NCI-H2196 (cell line): ENCODE measurements around the gene TOX3.

Experiments
- DNase-seq: peaks from one replicate; lab custom pipeline; 2025; ENCODE audit not compliant: unreplicated experiment; lab: John Stamatoyannopoulos, UW

The TOX3 gene

DNA sequence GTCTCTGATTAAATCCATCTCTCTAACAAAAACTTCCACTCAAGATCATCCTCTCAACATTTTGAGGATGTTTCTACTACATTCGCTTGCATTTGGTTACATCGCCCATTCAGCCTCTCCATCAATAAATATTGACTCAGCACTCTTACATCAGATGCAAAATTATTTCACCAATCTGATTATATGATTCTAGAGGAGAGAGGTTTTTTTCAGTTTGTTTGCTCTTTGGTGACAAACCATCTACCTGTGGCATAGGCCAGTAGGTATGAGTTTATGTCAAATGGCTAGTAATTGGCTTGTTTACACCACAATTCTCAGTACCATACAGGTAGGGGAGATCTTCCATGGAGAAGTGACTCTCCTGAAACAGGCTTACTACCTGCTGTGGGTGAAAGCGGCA is 52.3 kb downstream of the TOX3 start:
- no peak for DNase-seq

DNA sequence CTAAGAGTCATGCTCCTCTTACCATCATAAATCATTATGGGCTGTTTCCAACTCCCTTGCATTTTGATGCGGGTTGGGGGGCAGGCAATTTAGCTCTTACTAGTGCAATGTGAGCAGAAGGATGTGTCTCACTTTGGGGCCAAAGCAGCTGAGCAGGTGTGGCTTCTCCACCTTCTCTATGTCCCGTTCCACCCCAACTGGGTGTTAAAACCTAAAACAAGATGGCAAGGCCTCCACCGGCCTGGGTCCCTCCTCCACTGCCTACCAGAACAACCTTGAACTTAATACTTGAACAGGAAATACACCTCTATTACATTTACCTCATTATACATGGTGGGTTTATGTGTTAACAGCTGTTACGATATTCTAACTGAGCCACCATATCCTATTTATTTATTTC is 52.8 kb downstream of the TOX3 start:
- no peak for DNase-seq

DNA sequence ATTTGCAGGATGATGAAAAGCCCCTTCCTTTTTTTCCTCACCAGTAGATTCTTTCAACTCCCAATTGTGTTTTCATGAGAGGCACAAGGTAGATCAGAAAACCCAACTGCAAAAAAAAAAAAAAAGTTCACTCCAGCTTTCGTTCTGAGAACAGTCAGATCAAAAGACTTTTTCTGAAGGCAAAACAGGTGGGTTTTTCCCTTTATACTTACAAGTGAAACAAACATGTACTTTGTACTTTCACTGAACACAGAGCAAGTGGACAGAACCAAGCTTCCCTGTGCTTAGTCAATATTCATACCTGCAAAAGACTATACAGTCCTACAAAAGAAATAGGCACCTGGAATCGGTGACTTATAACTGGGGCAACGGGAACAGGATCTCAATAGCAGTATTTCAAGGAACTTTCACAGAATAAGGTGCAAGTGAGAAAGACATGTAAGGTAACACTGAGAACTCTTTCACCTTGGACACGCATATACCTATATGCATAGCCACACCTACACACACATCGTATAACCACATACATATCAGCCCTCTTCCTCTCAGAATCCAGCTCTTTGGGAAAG is 54.1 kb downstream of the TOX3 start:
- DNase-seq, result no peak

DNA sequence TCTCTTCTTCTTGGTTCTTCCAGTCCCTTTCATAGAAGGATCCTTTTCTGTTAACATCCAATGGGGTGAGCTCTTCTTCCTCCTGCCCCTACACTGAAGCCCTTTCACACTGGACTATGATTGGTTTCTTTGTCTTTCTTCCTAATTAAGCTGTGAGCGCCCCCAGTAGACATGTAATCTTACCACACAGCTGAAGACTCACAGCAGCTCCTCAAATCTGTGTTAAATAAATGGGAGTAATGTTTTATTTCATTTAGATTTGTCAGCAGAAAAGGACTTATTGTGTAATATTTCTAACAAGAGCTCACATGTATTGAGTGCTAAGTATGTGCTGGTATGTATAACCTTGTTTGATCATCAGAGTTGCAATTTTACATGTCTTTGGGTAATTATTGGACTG is 55.7 kb downstream of the TOX3 start:
- DNase-seq, result no peak

DNA sequence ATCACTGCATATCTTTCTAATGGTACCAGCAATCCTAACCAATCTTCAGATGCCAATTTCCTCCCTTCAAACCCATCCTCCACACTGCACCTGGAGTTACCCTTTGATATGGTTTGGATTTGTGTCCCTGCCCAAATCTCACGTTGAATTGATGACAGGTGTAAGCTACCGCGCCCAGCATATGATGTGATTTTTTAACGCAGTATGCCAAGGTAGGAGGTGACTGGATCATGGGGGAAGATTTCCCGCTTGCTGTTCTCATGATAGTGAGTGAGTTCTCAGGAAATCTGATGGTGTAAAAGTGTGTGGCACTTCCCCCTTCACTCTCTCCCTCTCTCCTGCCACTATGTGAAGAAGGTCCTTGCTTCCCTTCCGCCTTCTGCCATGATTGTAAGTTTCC is 57.0 kb downstream of the TOX3 start:
- DNase-seq, result no peak

DNA sequence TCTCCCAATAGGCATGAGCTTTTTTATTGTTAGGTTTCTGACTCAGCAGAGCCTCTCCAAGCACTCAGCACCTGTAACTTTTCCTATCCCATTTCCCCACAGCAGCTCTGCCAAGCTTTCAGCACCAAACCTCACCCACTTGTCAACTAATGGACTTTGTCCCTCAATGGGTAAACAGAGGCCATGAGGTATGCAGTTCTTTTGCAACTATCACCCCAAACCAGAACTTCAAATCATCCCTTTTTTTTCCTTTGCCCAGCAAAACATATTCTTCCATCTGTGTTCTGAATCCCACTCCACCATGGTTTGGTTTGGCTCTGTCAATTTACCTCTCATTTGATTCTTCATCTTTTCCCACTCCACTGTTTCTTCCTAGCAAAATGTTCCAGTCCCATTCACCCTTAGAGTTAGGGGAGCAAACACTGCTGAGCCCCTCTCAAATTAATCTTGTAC is 58.1 kb downstream of the TOX3 start:
- no peak for DNase-seq

DNA sequence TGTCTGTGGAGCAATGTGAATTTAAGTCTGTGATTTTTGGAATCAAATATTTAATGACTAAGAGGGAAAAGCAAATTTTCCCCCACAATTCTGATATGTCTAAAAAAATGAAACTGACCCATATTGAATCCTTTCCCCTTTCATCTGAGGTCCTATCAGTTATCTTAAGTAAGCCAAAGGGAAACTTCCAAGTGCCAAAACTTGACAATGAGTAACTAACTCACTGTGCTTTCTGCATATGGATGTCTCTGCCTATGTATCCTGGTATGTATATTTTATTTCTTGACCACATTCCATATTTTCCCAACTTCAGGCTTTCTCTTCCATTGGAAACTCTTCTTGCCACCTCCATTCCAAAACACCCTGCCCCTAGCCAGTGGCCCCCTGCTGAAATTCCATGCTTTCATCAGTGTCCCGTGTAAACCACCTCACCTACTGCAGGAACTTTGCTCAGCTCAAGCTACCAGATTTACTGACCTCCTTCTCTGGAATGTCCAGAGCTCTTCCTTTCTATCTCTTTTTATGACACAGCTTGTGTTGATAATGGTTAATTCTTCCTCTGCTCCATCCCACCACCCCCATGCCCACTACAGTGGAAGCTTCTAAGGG is 59.0 kb downstream of the TOX3 start:
- no peak for DNase-seq

DNA sequence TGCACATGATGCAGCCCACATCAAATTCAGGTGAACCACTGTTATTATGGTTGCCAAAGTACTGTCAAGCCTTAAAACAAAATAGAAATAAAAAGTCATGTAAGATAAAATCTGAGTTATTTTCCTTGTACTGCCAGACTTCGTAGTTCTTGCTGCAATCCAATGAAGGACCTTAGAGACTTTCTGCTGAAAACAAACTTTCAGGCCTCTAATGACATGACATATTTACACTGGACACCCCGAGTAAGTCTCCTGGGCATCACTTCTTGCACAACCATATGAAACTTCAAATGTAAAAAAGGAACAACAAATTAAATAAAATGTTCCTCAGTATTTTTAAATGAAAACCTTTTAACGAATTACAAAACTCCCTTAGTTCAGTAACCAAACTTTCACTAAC is 66.7 kb downstream of the TOX3 start:
- no peak for DNase-seq

DNA sequence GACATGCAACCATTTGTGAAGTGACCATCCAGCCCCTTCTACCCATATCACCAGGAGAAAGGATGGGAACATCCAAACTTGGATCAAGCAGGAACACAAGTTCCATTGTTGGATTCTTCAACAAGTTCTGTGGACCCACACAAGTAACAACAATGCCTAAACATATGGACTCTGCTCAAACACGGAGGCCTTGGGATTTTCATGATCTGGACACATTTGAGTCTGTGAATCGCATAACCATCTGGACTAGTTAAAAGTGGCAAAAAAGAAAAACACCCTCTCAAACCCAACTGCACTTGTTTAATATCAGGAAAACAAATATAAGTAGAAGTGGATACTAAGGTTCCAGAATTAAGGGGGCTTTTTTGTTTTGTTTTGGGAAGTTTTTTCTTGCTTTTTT is 70.8 kb downstream of the TOX3 start:
- DNase-seq, result no peak

DNA sequence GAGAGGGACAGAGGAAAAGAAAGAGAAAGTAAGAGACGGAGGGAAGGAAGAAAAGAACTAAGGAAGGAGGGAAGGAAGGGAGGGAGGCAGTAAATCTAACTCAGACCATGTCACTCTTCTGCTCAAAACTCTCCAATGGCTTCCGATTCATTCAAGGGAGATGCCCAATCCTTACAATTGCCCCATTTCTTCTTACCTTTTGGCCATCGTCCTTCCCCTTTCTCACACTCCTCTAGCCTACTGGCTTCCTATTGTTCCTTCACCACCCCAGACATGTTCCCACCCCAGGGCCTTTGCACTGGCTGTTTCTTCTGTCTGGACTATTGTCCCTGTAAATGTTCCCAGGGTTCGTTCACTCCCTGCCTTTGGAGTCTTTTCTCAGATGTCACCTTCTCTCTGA is 72.3 kb downstream of the TOX3 start:
- no peak for DNase-seq

DNA sequence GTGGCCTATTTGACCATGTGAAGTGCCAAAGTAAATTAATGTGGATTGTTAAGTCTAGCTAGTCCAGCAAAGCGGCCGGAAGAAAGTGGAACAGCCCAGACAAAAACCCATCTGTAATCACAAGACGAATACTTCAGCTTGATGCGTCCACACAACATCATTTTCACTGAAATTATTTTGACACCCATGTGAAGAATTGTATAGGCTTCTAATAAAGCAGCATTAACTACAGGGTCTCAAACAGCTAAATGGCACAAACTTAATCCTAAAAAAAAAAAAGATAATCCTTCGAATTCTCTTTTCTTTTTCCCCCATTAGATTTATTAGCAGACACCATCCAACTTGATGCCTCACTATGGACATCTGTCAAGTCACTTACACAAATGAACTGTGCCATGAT is 73.8 kb downstream of the TOX3 start:
- DNase-seq, result no peak

DNA sequence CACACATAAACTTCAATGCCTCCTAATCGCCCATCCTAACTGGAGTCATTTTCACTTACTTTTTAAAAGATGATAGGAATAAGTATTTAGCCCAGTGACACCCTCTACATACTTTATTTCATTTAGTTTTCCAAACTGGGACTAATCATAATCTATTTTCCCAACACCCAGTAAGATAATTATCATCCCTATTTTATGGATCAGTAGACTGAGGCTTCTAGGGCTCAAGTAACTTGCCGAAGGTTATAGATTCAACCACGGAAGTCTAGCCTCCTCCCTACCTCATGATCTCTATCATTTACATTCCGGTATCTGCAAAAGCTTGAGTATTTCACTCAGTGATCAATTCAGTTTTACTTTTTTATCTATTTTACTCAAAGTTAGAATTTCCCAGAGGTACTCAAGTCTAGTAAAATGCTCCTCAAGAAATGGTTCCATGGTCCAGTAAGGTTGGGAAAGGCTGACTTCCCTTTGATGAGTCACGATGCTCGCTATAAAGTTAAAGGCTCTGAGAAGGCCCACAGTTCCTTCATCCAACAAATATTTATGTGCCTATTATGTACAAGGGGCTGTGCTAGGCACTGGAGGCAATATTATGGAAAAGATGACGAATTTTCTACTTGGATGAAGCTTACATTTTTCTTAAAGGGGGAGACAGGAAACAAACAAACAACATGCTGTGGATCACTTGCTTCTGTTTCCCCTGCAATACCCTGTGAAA is 75.1 kb downstream of the TOX3 start:
- no peak for DNase-seq

DNA sequence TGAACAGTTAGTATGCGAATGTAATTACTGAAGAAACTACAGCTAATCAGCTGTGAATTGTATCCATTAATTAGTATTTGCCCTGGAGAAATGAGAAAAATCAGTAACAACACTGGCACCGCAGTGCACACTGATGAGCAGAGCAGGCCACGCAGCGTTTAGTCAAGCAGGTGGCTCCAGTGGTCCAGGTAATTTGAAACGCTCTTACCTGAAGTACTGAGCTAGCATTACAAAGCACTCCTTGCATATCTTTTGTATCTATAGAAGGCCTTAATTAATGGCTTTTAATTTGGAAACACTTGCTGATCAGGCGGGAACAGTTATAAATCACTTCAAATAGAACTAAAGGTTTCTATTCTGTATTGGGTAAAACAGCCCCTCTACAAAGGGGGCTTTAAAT is 76.4 kb downstream of the TOX3 start:
- peak; percentile 13 for DNase-seq

DNA sequence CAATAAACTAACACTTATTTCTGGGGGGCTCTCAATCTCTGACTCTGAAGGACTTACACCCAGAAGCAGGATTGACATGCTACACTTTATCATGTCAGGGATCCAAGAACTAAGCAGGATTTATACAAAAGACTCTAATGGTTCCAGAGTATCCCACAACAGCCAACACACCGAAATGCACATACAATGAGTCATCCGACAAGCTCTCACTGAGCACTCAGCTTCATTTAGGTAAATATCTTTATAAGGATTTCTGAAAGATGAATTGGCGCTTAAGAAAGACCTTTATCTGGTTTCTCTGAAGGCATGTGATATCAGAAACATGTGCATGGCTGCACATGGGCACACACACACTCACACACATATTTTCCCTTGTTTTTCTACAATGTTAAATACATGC is 77.2 kb downstream of the TOX3 start:
- peak; percentile 3 for DNase-seq

DNA sequence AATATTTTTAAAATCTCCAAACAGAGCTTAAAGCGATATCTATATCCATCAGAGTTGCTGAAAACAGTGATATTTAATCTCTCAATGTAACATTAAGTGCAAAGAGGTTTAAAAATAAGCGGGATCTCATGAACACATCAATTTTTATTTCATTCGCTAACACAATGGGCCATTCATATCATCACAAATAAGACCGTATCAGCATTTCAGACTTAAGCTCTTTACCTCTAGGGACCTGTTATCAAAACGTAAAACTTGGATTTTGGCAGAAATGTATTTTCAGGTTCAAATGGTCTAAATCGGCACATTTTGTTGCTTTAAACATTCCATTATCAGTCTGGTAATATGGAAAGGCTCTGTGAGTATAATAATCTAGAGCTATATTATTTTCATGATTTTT is 77.9 kb downstream of the TOX3 start:
- DNase-seq, result no peak

DNA sequence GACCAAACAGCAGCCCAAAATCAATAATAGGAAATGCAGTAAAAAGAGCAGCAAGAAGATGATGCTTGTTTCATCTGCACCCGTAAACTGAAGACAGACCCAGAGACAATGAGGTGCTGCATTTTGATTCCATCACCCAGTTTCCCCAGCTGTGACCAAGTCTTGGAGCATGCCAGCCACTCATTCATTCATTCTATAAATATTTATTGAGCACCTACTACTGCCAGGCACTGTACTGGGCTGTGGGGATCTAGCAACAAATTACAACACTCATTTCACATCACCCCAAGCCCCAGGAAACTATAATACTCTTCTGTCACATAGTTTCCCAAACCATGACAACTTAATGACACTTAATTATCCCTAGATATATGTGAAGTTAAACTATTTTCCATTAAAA is 79.2 kb downstream of the TOX3 start:
- DNase-seq, result no peak

DNA sequence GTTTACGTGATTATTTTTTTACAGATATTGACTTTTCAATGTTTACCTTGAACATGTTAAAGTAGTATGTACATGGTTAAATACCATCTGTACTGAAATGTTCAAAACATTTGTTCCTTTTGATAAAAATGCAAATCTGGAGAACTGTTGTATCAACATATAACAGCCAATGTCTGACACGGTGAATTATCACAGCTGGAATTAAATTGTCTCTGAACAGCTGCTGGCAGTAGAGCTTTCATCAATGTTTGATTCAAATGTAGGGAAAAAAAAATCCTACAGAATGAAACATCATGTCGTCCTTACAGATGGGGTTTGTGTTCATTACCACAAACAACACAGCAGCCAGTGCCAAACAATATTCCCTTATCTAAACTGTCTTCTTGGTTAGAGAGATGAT is 79.9 kb downstream of the TOX3 start:
- DNase-seq, result no peak

DNA sequence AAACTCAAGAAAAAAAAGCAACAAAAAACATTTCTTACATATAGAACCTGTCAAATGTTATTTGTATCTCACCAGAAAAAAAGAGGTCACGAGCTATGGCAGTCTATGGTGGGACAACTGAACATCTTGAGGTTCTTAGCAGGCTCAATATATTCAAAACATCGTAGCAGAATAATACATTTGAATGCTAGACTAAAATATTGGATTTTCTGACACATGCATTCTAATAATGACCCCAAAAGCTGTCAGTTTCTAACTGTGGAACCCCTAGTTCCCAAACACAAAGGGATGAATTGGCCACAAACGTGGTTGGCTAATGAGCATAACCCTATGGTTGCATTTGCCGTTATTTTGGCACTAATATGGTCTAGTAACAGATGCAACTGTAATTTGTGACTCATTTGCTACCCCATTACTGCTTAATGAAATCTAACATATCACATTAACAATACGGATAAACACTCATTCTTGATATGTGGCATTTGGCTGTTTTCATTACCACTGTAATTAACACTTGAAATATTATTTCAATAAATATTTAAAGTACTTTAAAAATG is 81.2 kb downstream of the TOX3 start:
- DNase-seq, result no peak

DNA sequence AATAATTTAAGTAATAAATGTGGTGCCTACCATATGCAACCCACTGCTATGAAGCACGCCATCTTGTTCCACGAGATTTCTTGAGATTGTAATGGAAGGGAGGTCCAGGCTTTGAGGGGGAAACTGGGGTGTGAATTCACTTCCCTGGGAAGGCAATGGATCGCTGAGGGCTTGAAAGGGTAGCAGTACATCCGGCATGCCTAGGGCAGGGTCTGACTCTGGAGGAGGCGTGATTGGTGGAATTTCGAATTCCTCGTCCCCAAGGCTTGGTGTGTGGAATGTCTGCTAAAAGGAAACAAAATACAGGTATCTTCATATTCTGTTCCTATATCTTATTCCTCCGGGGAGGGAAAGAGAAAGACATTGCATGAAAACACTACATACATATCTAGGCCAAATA is 83.0 kb downstream of the TOX3 start:
- no peak for DNase-seq

DNA sequence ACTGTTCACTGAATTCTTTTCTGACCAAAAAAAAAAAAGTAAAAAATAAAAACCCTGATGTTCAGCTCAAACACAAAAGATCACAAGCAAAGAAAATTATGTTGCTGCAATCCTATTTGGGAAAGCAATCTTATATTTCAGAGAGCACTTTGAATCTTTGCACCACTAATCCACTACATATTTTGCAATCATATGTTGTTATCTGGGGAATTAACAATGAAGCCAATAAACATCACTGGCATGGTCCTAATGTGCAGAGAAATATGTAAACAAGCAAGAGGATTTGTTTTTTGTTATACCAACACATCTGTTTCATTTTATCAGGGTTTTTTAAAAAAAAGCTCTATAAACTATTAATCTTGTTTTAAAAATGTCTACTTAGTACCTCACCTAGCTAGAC is 84.1 kb downstream of the TOX3 start:
- no peak for DNase-seq

DNA sequence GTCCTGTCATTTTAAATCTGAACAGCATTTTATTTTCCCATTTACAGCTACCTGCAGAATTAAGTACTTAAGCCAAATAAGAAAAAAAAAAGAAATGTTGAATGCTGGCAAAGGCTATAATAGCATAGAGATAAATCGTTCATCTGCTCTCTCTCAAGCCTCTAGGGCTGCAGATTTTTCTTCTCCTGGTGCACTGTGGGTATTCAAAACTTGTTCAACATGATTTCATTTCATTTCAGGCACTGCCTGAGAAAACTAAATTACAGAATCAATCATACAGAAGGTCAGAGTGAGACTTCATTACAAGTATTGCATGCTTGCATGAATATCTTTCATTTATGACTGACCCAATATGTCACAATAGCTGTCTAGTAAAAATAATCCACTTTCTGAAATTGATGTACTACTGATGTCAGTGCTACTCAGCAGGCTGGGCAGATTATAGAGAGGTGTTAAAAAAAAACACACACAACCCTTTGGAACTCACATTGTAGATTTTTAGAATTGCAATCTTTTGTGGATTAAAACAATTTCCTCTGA is 86.2 kb downstream of the TOX3 start:
- no peak for DNase-seq

DNA sequence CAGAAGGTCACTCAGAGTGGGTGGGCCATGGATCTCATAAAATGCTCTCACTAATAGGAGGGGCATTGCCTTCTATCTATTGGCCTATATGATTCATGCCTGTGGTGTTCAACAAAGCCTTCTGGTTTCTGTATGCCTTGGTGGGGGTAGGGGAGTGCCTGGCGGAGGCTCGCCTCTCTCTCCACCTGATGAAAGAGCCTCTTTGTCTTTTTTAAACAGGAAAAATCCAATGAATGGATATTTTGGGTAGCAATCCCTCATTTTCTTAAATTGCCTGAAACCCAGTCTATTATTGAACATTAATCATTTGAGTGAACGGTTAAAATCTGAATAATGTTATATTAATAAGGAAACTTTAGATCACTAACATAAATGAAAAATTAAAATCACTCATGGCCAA is 90.6 kb downstream of the TOX3 start:
- no peak for DNase-seq
